GM21717 (cell line): ENCODE data around the gene COL13A1.

Experiments used
- ATAC-seq: cut with Tn5 transposase; IDR thresholded peaks from one replicate; pipeline ENCODE4 v1.9.1; 2021; ENCODE audit warnings: mild to moderate bottlenecking, moderate library complexity; ENCODE audit not compliant: unreplicated experiment

COL13A1 gene

GRCh38 chr10:69960988-69961880 is 159.5 kb downstream of the COL13A1 start:
- no peak for ATAC-seq

DNA sequence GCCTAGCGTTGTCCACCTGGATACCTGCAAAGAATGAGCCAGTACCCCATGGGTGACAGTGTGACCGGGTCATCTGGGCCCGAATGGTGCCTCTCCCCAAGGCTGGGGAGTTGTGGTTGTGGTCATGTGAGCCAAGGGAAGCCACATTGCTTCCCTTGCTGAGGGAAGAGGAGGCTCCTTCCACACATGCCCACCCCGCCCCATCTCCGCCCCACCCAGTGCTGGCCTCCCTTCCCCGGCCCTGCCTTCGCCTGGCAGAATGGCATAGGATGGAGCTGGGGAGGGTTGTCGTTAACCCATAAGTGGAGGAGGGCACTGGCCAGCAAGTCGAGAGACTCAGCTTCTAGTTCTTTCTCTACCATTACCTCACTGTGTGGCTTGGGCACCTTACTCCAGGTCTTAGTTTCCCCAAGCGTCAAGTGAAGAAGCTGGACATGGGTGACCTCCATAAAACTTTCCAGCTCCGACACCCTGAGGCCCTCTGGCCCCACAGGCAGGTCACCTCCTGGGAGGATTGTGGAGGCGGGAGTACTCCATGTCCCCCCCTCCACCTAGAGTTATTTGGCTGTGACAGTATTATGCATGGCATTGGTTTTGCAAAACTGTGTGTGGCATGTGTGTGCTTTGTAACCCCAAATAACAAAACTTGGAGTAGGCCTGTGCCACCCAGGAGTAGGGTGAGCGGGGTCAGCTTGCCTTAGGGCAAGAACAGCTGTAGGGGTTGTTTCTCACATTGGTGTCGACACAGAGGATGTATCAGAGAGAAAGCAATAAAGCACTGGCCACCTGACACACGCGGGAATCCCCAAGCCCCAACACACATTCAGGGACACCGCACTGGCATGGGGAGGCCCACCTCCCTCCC is 160.4 kb downstream of the COL13A1 start:
- no peak for ATAC-seq

DNA sequence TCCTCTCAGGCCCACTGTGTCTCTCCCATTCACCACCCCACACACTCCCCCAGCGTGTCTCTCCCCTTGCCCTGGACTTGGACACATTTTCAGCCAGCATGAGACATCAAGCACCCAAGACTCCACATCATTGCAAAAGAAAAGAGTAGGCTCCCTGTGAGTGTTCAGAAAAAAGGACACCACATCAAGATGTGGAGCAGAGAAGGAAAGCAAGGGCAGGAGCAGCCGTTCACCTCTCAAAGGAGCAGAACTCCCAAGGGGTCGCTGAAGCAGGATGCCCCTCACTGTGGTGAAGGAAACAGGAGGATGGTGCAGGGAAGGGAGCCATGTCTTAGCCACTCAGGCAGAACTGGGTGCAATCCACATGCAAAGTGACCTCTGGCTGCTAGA is 161.0 kb downstream of the COL13A1 start:
- ATAC-seq: no peak

- ATAC-seq: no peak
Observed at GRCh38 chr10:69963178-69963834, 161.6 kb downstream of the COL13A1 start.

- no peak for ATAC-seq
Observed at GRCh38 chr10:69963835-69964710, 162.4 kb downstream of the COL13A1 start.

DNA sequence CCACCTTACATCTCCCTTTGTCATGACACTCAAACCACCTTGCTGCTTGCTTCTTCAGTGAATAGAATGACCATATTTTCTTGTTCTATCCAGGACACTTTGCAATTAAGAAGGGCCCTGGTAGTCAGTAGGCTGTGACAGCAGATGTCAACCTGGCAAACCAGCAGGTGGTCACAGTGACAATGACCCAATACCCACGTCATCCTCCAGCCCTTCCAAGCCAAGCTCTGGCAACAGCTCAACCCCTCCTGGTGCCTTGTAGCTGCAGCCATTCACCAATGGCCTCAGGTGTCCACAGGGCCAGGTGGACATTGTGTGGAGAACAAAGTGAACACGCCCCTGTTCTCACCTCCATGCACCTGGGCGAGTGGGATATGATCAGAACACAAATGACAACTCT is 163.4 kb downstream of the COL13A1 start:
- ATAC-seq: no peak

DNA sequence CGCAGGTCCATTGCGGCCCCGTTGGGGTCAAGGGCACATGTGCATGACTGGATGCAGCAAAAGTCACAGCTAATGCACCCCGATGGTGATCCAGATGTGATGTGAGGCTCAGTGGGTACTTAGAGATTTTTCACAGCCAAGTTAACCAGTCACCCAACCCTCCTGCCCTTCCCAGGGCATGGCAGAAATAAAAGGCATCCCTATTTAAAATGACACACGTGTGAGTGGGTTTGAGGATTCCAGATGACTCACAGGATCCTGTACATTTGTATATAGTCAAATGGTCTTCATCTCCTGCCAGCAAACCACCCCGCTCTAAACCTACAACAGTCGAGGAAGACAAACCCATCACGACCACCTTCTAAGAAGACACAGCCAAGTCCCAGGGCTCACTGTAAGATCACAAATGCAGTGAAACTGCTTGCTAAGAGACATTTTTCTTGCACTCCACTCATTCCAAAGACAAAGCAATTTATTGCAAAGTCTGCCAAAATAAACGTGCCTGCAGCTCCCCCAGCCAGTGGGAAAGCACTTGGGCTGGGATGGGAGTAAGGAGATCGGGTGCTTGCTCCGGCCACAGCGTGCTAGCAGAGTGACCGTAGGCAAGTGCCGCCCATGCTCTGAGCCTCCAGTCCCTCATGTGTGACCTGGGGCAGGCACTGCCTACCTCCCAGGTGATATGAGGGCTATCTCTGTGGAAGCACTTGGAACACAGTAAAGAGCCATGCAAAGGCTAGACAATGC is 164.4 kb downstream of the COL13A1 start:
- no peak for ATAC-seq

GRCh38 chr10:69968830-69969229 is 167.1 kb downstream of the COL13A1 start:
- ATAC-seq: no peak

DNA sequence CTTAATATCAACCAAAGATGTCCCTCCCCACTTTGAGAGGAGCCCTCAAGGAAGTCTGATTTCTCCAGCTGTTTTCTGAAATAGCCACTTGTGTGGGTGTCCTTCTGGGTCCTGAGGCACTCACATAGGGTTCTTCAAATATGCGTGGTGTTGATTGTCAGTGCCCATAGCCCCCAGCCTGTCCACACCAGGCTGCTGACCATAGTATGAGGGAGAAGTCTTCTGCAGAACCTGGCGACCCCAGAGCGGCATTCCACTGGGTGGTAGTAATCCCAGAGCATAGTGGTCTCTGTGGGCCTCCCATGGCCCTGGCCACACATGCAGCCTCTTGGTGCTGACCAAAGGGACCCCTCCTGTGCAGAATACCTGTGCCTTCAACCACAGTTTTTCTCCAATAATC is 168.3 kb downstream of the COL13A1 start:
- no peak for ATAC-seq

DNA sequence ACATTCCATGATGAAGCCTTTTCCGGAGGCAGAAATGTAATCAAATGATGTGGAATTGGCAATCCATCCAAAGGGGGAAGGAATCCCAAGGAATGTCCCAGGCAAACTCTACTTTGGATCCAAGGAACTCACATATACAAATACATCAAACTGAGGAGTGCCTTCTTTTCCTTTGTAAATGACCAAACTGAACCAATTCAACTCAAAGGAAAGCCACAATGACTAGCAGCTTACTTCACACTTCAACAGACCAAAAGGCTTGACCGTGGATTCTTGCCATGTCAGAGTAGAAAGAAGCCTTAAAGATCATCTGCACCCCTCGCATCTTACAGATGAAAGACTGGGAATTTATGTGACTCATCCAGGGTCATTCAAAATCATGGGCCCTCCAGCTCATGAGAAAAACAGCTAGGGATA is 171.3 kb downstream of the COL13A1 start:
- ATAC-seq: no peak

DNA sequence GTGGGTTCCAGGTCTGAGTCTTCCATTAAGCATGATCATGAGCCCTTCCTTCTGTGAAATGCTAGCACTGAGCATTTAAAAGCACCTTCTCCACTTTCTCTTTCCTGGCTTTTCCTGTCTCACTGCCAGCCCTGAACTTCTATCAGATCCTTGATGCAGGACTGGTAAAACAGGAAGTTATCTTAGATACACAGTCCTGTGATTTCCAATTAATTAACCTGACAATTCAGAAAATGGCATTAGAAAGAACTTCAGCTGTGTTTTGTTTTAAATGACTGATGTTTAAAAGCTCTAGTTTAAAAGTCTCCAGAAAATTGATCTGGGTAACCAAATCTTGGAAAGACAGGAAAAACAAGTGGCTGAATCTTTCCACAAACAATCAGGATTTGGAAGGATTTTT is 172.0 kb downstream of the COL13A1 start:
- ATAC-seq: no peak

GRCh38 chr10:69974551-69975155 is 172.9 kb downstream of the COL13A1 start:
- no peak for ATAC-seq

DNA sequence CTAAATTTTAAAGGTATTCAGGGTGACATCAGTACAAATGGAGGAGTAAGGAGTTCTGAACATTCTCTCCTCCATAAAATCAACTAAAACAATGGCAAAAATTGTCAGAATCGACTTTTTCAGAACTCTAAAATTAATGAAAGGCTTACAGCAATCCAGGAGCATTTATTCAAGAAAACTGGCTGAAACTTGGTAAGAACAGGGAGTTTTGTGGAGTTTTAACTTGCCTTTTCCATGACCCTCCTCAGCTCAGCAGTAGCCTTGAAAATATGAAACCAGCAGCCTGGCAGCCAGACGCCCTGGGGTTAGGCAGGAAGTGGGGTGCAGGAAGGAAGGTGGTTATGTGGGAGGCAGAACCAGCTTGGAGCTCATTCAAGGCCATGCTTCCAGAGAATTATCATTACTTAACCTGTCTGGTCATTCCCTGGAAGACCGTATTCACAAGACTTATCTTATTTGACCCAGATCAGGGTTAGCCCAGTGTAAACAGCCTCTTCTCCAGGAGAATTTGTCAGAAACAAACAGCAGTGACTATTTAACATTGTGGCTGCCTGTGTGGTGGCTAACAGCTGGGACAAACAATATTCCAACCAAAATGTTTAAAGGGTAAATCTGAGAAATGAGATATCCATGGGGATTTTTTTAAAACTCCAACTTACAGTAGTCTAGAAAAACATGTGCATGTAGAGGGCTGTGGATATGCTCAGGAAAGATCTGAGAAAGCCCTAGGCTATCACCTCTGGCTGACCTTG is 175.3 kb downstream of the COL13A1 start:
- no peak for ATAC-seq

DNA sequence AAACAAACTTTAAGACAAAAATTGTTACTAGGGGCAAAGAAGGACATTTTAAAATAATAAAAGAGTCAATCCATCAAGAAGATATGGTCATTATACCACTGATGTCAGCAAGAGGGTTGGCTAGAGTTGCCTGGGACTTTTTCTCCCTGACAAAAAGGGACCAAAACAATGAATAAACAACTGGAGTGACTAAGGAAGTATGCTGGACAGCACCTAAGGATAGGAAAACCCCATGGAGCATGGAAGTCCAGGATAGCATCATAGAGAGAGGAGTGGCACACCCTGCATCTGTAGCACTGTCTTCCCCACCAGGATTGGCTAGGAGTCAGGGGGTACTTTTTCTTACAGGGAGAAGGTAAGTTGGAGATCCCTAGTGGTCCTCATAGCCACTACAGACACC is 177.5 kb downstream of the COL13A1 start:
- ATAC-seq: no peak

DNA sequence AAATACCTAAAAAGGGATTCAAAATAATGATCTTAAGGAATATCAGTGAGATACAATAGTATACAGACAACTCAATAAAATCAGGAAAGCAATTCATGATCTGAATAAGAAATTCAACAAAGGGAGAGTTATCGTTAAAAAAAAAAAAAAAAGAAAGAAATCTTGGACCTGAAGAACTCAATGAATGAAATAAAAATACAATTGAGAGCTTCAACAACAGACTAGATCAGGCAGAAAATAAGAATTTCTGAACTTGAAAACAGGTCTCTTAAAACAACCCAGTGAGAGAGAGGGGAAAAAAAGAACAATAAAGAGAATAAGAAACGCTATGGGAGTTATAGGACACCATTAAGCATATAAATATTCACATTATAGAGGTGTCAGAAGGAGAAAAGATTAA is 179.0 kb downstream of the COL13A1 start:
- no peak for ATAC-seq

DNA sequence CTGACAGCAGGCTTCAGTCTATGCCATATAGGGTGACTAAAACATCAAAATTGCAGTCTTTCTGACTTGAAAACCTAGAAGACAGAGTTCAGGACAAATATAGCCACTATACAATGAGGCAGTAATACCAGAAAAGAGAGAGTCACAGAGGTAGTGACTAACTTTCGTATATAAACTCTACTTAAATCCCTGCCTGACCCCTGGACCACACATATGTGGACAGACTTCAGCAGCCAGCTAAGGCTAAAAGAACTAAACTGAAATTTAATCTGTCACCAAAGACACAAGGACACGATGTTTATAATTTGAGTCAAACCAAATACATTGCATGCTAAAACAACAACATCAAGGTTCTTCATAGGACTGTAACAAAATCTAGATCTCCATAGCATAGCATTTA is 186.4 kb downstream of the COL13A1 start:
- no peak for ATAC-seq

GRCh38 chr10:69991151-69991550 is 189.4 kb downstream of the COL13A1 start:
- no peak for ATAC-seq

DNA sequence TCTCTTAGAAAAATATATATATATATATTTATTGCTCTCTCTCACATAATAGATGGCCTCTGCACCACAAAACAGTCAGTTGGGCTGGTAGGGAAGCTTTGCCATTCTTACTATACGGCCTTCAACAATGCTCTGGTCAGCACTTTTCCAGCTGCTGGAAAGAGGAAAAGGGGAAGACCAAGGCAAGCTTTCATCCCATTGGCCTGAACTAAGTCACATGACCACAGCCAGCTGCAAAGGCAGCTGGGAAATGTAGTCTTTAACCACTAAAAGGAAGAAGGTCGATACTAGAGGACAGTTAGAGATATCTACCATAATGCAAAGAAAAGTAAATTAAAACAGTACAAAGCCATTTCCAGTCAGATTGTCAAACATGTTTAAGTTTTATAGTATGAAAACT is 192.6 kb downstream of the COL13A1 start:
- ATAC-seq: no peak

GRCh38 chr10:69996611-69997010 is 194.9 kb downstream of the COL13A1 start:
- no peak for ATAC-seq
